PFSK-1 (cell line): Measurements from ENCODE around the gene RAPGEF2.

Experiments
- POLR2AphosphoS5 ChIP-seq: IDR thresholded peaks from 2 replicates; pipeline ENCODE4 v1.6.1; 2012; ENCODE audit warnings: low read depth, mild to moderate bottlenecking, control low read depth, low read length, moderate library complexity
- REST ChIP-seq, 2 experiments: IDR thresholded peaks; 2 replicates each; pipeline versions ENCODE4 v1.6.1 to v1.8.0; 2011 to 2012; ENCODE audit warnings: low read depth in 2 of 2, low read length in 2 of 2, control low read depth in 1 of 2, inconsistent platforms in 1 of 2, mild to moderate bottlenecking in 1 of 2, moderate library complexity in 1 of 2; ENCODE audit not compliant: insufficient read depth in 1 of 2
- SIN3A ChIP-seq: IDR thresholded peaks from 2 replicates; pipeline ENCODE4 v1.6.1; 2012; ENCODE audit warnings: mild to moderate bottlenecking, low read length, moderate library complexity, borderline replicate concordance; ENCODE audit not compliant: insufficient read depth
- TAF1 ChIP-seq: IDR thresholded peaks from 2 replicates; pipeline ENCODE4 v1.6.1; 2012; ENCODE audit warnings: low read length, control low read depth, borderline replicate concordance; ENCODE audit not compliant: insufficient read depth

- TF ChIP-seq REST (IDR thresholded peaks at IDR 0.05; ENCODE audit: insufficient read depth in 1 of 2, low read depth in 2 of 2, low read length in 2 of 2) (no peak), POLR2AphosphoS5 (no peak), SIN3A (no peak), TAF1 (no peak)
Observed at GRCh38 chr4:159353422-159354116, 250.7 kb downstream of the RAPGEF2 start.
